Astrocyte of the cerebellum (primary cell): ENCODE data around the gene MED14.

Source experiments
- DNase-seq: peaks from one replicate; pipeline ENCODE4 v3.0.0-alpha.2; 2011; ENCODE audit warnings: low read depth
- H3K4me3 ChIP-seq: 2 replicates; pipeline ENCODE4 v1.5.1; 2011; ENCODE audit warnings: mild to moderate bottlenecking, low read depth, low read length, moderate library complexity
- in situ Hi-C: cut with HindIII; loops from 2 replicates; pipeline ENCODE4 v1.10.0; 2017; ENCODE audit warnings: low sequenced_read_pairs
- TF ChIP-seq, protein P1 (sequence below): IDR thresholded peaks from 2 replicates; pipeline ENCODE4 v1.5.1; 2012; ENCODE audit warnings: low read length, low read depth, moderate library complexity, mild to moderate bottlenecking; ENCODE audit errors: missing control alignments

Gene MED14

DNA sequence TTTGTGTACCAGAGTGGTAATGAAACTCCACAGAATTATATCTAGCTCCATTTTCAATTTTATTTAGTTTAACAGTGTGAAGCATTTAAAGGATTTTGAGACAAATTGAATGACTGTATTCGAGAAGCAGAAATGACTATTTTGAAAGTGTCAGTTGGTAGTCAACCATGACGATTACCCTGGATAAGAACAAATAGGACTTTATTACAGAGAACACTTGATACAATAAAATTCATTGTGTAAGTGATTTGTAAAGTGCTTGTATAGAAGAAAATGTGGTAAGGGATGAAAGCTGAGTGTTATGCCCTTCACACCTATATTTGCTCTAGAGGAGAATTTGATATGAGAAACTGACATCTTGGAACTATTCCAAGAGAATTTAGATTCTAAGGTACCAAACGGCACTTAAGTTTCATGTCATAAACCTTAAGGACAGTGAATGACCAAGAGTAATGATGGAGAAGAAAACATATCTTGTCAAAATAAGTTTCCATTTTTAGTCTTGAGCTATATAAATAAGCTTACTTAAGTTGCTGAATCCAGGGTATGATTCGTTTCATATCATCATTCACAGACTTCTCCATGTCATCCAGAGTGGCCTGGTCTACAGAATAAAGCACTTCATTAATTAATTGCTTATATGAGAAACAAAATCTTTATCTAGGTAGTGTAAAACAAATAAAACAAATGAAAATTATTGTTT is 34.6 kb downstream of the MED14 start:
- in situ Hi-C loops, result no loop called here
- no peak overlapping the region for H3K4me3 ChIP-seq
- TF ChIP-seq, protein P1, sequence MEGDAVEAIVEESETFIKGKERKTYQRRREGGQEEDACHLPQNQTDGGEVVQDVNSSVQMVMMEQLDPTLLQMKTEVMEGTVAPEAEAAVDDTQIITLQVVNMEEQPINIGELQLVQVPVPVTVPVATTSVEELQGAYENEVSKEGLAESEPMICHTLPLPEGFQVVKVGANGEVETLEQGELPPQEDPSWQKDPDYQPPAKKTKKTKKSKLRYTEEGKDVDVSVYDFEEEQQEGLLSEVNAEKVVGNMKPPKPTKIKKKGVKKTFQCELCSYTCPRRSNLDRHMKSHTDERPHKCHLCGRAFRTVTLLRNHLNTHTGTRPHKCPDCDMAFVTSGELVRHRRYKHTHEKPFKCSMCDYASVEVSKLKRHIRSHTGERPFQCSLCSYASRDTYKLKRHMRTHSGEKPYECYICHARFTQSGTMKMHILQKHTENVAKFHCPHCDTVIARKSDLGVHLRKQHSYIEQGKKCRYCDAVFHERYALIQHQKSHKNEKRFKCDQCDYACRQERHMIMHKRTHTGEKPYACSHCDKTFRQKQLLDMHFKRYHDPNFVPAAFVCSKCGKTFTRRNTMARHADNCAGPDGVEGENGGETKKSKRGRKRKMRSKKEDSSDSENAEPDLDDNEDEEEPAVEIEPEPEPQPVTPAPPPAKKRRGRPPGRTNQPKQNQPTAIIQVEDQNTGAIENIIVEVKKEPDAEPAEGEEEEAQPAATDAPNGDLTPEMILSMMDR, result no peak
- no peak for DNase-seq

DNA sequence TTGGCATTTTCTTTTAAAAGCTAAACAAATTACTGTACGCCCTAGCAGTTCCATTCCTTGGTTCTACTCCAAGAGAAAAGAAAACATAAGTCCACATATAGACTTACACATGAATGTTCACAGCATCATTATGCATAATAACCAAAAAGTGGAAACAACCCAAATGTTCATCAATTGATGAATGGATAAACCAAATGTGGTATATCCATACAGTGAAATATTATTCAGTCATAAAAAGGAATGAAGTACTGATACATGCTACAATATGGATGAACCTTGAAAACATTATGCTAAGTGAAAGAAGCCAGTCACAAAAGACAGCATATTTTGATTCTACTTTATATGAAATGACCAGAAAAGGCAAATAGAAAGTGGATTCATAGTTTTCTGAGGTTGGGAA is 36.5 kb downstream of the MED14 start:
- DNase-seq, result no peak
- in situ Hi-C loops, result no loop called here
- TF ChIP-seq, protein P1, result no peak
- H3K4me3 ChIP-seq, result no peak overlapping the region

DNA sequence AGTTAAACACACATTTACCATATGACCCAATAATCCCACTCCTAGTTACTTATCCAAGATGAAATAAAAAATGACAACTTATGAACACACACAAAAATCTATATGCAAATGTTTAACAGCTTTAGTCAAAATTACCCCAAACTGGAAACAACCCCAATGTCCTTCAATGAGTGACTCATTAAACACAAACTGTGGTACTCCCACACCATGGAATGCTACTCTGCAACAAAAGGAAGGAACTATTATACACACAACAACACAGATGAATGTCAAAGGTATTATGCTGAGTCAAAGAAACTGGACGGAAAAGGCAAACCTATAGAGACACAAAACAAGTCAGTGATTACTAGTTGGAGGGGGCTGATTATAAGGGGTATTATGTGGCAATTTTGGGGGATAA is 40.5 kb downstream of the MED14 start:
- in situ Hi-C loops, result no loop called here
- TF ChIP-seq, protein P1, result no peak
- DNase-seq, result no peak
- H3K4me3 ChIP-seq, result no peak overlapping the region

DNA sequence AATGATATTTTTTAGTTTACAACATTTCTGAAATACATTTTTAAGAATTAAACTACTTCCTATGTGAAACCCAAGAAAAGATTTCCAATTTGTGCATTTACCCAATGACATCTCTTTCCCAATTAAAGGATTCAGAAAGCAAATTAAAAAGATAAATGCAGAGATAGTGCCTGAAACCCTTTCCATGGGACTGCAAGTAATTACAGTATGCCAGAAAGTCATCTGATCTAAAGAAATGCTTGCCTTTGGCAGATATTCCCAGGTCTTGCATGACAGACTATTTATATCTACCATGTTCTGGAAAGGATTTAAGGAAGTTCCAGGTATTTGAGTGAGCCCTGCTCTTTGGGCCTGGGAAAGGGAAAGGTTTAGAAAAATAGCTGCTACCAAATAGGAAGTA is 46.4 kb downstream of the MED14 start:
- in situ Hi-C loops, result no loop called here
- TF ChIP-seq, protein P1, result no peak
- DNase-seq, result no peak
- H3K4me3 ChIP-seq, result no peak overlapping the region

DNA sequence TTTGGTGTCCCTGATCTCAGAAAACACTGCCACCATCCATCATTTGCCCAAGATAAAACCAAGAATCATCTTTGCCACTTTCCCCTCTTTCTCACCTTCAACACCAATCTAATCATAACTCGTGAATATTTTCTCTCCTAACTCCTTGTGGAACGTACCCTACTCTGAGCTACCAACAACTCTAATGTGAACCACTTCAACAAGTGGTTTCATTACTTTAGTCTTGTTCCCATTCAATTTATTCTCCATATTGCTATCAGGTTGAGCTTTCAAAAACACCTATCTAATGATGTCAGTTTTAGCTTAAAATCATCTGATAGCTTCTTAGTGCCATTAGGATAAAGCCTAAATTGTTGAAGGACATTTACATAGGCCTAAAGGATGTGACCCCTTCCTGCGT is 48.2 kb downstream of the MED14 start:
- DNase-seq, result no peak
- in situ Hi-C loops, result no loop called here
- H3K4me3 ChIP-seq, result no peak overlapping the region
- TF ChIP-seq, protein P1, result no peak

DNA sequence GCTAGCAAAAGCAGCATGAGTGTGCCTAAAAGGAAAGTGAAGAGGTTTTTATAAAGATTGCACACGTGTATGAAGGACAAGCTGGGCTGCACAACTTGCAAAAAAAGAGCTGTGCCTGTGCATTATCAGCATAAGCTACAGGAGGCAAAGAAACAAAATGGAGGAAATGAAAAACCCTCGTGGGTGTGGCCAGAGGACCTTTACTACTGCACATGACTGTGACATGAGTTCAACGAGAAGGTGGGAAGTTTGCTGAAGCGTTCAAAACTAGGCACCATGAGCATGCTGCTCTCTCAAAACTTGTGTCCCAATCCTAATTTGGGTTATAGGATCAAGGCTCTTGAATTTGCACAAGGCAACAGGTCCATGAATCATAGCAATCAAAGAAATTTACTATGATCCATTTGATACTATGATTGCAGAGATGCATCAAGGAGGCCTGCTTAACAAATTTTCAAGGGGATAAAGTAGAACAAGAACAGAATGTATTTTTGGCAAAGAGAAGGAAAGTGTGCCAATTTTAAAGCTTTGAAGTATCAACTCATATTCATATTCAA is 49.9 kb downstream of the MED14 start:
- no peak for DNase-seq
- TF ChIP-seq, protein P1, result no peak
- no peak overlapping the region for H3K4me3 ChIP-seq
- in situ Hi-C loops, result no loop called here
